ENCODE data around the gene ZNF320. TPM values are rescaled to one million over a fixed set of nuclear protein-coding genes. Genes with fewer than 3 reads are reported as not detected.

Gene ZNF320
- total and polyA plus RNA-seq, 2 experiments from 2014 or later, result 13.6 to 32.3 TPM

GRCh38 chr19:52922841-52923777, 25.7 kb upstream of the ZNF320 start, which contains the start of gene ZNF888 (continued):
- no peak for TF ChIP-seq ZNF462 (CRISPR knock-in tag; IDR thresholded peaks at IDR 0.05)
- TF ChIP-seq ZNF331 (CRISPR knock-in tag; IDR thresholded peaks at IDR 0.05; ENCODE audit: low read depth), result no peak
- no peak for TF ChIP-seq JUNB (IDR thresholded peaks at IDR 0.05; ENCODE audit: unreplicated experiment)
- peak; percentile 28; the same call in 1 of the 2 replicates for TF ChIP-seq CREB1 (CRISPR knock-in tag; IDR thresholded peaks at IDR 0.05; ENCODE audit: low read depth)
- no peak for TF ChIP-seq CTCF (conservative IDR thresholded peaks at IDR 0.05; ENCODE audit: low read depth in 2 of 2)
- no peak for TF ChIP-seq EZH2 (IDR thresholded peaks at IDR 0.05; ENCODE audit: low read depth, unreplicated experiment)

Data from GM23338 (cell line).